ENCODE data around the gene COG5. TPM values are rescaled to one million over a fixed set of nuclear protein-coding genes. Genes with fewer than 3 reads are reported as not detected.

The COG5 gene
- total RNA-seq, 1 donor from 2014 or later, result 26.8 TPM

- no peak for DNase-seq (ENCODE audit: low read depth, low spot score)
- no peaks in the 10 kb centered on the region for H3K27me3 Mint-ChIP-seq (ENCODE audit: low read depth)
- no peaks in the 10 kb centered on the region for H3K9me3 Mint-ChIP-seq
- TF ChIP-seq CTCF (conservative IDR thresholded peaks at IDR 0.05), result no peak
- H3K4me1 Mint-ChIP-seq, result peaks cover 3% of the 10 kb centered on the region
- no peaks in the 10 kb centered on the region for H3K36me3 Mint-ChIP-seq (ENCODE audit: low read depth)
- no peak overlapping the region for H3K27ac Mint-ChIP-seq (ENCODE audit: unreplicated experiment)
- H3K4me3 Mint-ChIP-seq, result no peak overlapping the region
Observed at GRCh38 chr7:107387128-107387527, 176.6 kb downstream of the COG5 start.

GRCh38 chr7:107386548-107387102, 177.1 kb downstream of the COG5 start:
- Mint-ChIP-seq H3K27me3 (ENCODE audit: low read depth) (no peaks in the 10 kb centered on the region), H3K4me3 (no peak overlapping the region), H3K36me3 (ENCODE audit: low read depth) (no peaks in the 10 kb centered on the region), H3K27ac (ENCODE audit: unreplicated experiment) (no peak overlapping the region), H3K4me1 (peaks cover 3% of the 10 kb centered on the region), H3K9me3 (no peaks in the 10 kb centered on the region)
- no peak for DNase-seq (ENCODE audit: low read depth, low spot score)
- no peak for TF ChIP-seq CTCF (conservative IDR thresholded peaks at IDR 0.05)

- Mint-ChIP-seq H3K36me3 (ENCODE audit: low read depth) (peaks cover 6% of the 10 kb centered on the region), H3K4me3 (no peak overlapping the region), H3K9me3 (peaks cover 3% of the 10 kb centered on the region), H3K27ac (ENCODE audit: unreplicated experiment) (no peak overlapping the region), H3K27me3 (ENCODE audit: low read depth) (no peaks in the 10 kb centered on the region), H3K4me1 (peaks cover 3% of the 10 kb centered on the region)
- no peak for TF ChIP-seq CTCF (conservative IDR thresholded peaks at IDR 0.05)
- DNase-seq (ENCODE audit: low read depth, low spot score), result no peak
Observed at GRCh38 chr7:107384025-107384424, 179.7 kb downstream of the COG5 start.

GRCh38 chr7:107383203-107383602, 180.5 kb downstream of the COG5 start:
- Mint-ChIP-seq H3K36me3 (ENCODE audit: low read depth) (peaks cover 9% of the 10 kb centered on the region), H3K9me3 (peaks cover 8% of the 10 kb centered on the region), H3K27ac (ENCODE audit: unreplicated experiment) (no peak overlapping the region), H3K4me3 (no peak overlapping the region), H3K4me1 (peaks cover 3% of the 10 kb centered on the region), H3K27me3 (ENCODE audit: low read depth) (no peaks in the 10 kb centered on the region)
- no peak for DNase-seq (ENCODE audit: low read depth, low spot score)
- TF ChIP-seq CTCF (conservative IDR thresholded peaks at IDR 0.05), result no peak

GRCh38 chr7:107381453-107381852, 182.3 kb downstream of the COG5 start:
- Mint-ChIP-seq H3K4me3 (no peak overlapping the region), H3K27me3 (ENCODE audit: low read depth) (no peaks in the 10 kb centered on the region), H3K36me3 (ENCODE audit: low read depth) (peaks cover 12% of the 10 kb centered on the region), H3K4me1 (peaks cover 3% of the 10 kb centered on the region), H3K27ac (ENCODE audit: unreplicated experiment) (no peak overlapping the region), H3K9me3 (peaks cover 8% of the 10 kb centered on the region)
- DNase-seq (ENCODE audit: low read depth, low spot score), result no peak
- TF ChIP-seq CTCF (conservative IDR thresholded peaks at IDR 0.05), result no peak

Measured in neural crest cell (in vitro differentiated cells).